Nephron (organoid): ENCODE results near the gene MIR17HG.

Experiments
- H3K27ac Mint-ChIP-seq, 3 experiments: 2 replicates each; pipeline ENCODE4 v1.8.0; 2020; ENCODE audit warnings: mixed read lengths in 3 of 3, mild to moderate bottlenecking in 2 of 3, moderate library complexity in 1 of 3
- H3K27me3 Mint-ChIP-seq: 2 replicates; pipeline ENCODE4 v1.8.0; 2021; ENCODE audit warnings: low read depth, mild to moderate bottlenecking, moderate library complexity, mixed read lengths
- H3K36me3 Mint-ChIP-seq: 2 replicates; pipeline ENCODE4 v1.8.0; 2020; ENCODE audit warnings: low read depth, mixed read lengths
- H3K4me1 Mint-ChIP-seq: 2 replicates; pipeline ENCODE4 v1.8.0; 2020; ENCODE audit warnings: mixed read lengths
- H3K4me3 Mint-ChIP-seq, 3 experiments: 2 replicates each; pipeline ENCODE4 v1.8.0; 2020; ENCODE audit warnings: mild to moderate bottlenecking in 3 of 3, mixed read lengths in 3 of 3, moderate library complexity in 2 of 3
- H3K9me3 Mint-ChIP-seq: 2 replicates; pipeline ENCODE4 v1.8.0; 2020; ENCODE audit warnings: mixed read lengths
- CTCF ChIP-seq, 3 experiments: fragments of 200-600 bp; sonication (generic); IDR thresholded peaks; one replicate each; pipeline ENCODE4 v1.5.0; 2021; ENCODE audit warnings: antibody characterized with exemption in 3 of 3; ENCODE audit not compliant: unreplicated experiment in 3 of 3

MIR17HG gene

GRCh38 chr13:91347996-91348905 lies 764 bp downstream of the MIR17HG start:
- H3K4me1 Mint-ChIP-seq, result peaks cover 37% of the 10 kb centered on the region
- H3K36me3 Mint-ChIP-seq, result peaks cover 37% of the 10 kb centered on the region
- no peak for TF ChIP-seq CTCF (IDR thresholded peaks at IDR 0.05; ENCODE audit: unreplicated experiment in 3 of 3)
- H3K4me3 Mint-ChIP-seq, result peak overlapping the region; percentile 51 to 63 (median 56)
- no peak overlapping the region for H3K27ac Mint-ChIP-seq
- H3K9me3 Mint-ChIP-seq, result no peaks in the 10 kb centered on the region
- H3K27me3 Mint-ChIP-seq, result peaks cover 18% of the 10 kb centered on the region

- peaks cover 40% of the 10 kb centered on the region for H3K4me1 Mint-ChIP-seq
- H3K4me3 Mint-ChIP-seq, result peak overlapping the region; percentile 88 to 97 (median 96)
- H3K27me3 Mint-ChIP-seq, result peaks cover 12% of the 10 kb centered on the region
- H3K27ac Mint-ChIP-seq, result peak overlapping the region; percentile 87 to 95 (median 94)
- H3K36me3 Mint-ChIP-seq, result peaks cover 44% of the 10 kb centered on the region
- H3K9me3 Mint-ChIP-seq, result no peaks in the 10 kb centered on the region
- TF ChIP-seq CTCF (IDR thresholded peaks at IDR 0.05; ENCODE audit: unreplicated experiment in 3 of 3), result peak; percentile 92 to 95 (median 93)
Measured at GRCh38 chr13:91348906-91349435, 1.5 kb downstream of the MIR17HG start.

GRCh38 chr13:91349992-91350911 lies 2.8 kb downstream of the MIR17HG start:
- Mint-ChIP-seq H3K27me3 (peaks cover 9% of the 10 kb centered on the region), H3K4me1 (peaks cover 45% of the 10 kb centered on the region), H3K27ac (peak overlapping the region; percentile 87 to 95 (median 94)), H3K4me3 (peak overlapping the region; percentile 88 to 97 (median 96)), H3K9me3 (no peaks in the 10 kb centered on the region), H3K36me3 (peaks cover 57% of the 10 kb centered on the region)
- no peak for TF ChIP-seq CTCF (IDR thresholded peaks at IDR 0.05; ENCODE audit: unreplicated experiment in 3 of 3)

GRCh38 chr13:91351123-91351522 lies 3.6 kb downstream of the MIR17HG start:
- no peaks in the 10 kb centered on the region for H3K9me3 Mint-ChIP-seq

More at GRCh38 chr13:91351123-91351522, 3.6 kb downstream of the MIR17HG start:
- Mint-ChIP-seq H3K27me3 (peaks cover 5% of the 10 kb centered on the region), H3K4me3 (peak overlapping the region; percentile 88 to 97 (median 96)), H3K27ac (peak overlapping the region in 2 of 3 experiments; percentile 6 to 80), H3K36me3 (peaks cover 65% of the 10 kb centered on the region), H3K4me1 (peaks cover 50% of the 10 kb centered on the region)
- no peak for TF ChIP-seq CTCF (IDR thresholded peaks at IDR 0.05; ENCODE audit: unreplicated experiment in 3 of 3)
